ENCODE results near the gene WNK1.
"Not testable (repeated sequence)": the region's sequence is repeated elsewhere in the genome, so short reads cannot be mapped to it uniquely, and the experiment has no call there.

WNK1 gene

GRCh38 chr12:779745-780734, 27.7 kb downstream of the WNK1 start:
- peak; percentile 68 for DNase-seq

- DNase-seq: no peak
Measured at GRCh38 chr12:780750-781379, 28.5 kb downstream of the WNK1 start.

GRCh38 chr12:785706-786105, 33.3 kb downstream of the WNK1 start:
- DNase-seq: no peak

- no peak for DNase-seq
Measured at GRCh38 chr12:788288-788687, 35.9 kb downstream of the WNK1 start.

GRCh38 chr12:788762-789161, 36.4 kb downstream of the WNK1 start:
- not testable (repeated sequence) for DNase-seq

- no peak for DNase-seq
Measured at GRCh38 chr12:789852-790563, 37.6 kb downstream of the WNK1 start.

- DNase-seq: no peak
Measured at GRCh38 chr12:790608-791007, 38.2 kb downstream of the WNK1 start.

- DNase-seq: no peak
Measured at GRCh38 chr12:793037-793436, 40.7 kb downstream of the WNK1 start.

- no peak for DNase-seq
Measured at GRCh38 chr12:793711-794110, 41.3 kb downstream of the WNK1 start.

GRCh38 chr12:795305-795704, 42.9 kb downstream of the WNK1 start:
- DNase-seq: no peak

- DNase-seq: no peak
Measured at GRCh38 chr12:800401-800800, 48.0 kb downstream of the WNK1 start.

GRCh38 chr12:802242-803120, 50.1 kb downstream of the WNK1 start:
- no peak for DNase-seq

GRCh38 chr12:805022-805632, 52.7 kb downstream of the WNK1 start:
- no peak for DNase-seq

GRCh38 chr12:806200-806791, 53.9 kb downstream of the WNK1 start:
- DNase-seq: peak; percentile 60

- no peak for DNase-seq
Measured at GRCh38 chr12:807041-807735, 54.8 kb downstream of the WNK1 start.

GRCh38 chr12:810116-810515, 57.7 kb downstream of the WNK1 start:
- no peak for DNase-seq

- no peak for DNase-seq
Measured at GRCh38 chr12:810671-811415, 58.5 kb downstream of the WNK1 start.

GRCh38 chr12:812950-813349, 60.6 kb downstream of the WNK1 start:
- DNase-seq: no peak

GRCh38 chr12:817456-817855, 65.1 kb downstream of the WNK1 start:
- not testable (repeated sequence) for DNase-seq

GRCh38 chr12:817941-818600, 65.7 kb downstream of the WNK1 start:
- no peak for DNase-seq

All from EL (cell line).